Left lung (tissue), 10 donors: ENCODE measurements around the gene KCNC4. TPM values are rescaled to one million over a fixed set of nuclear protein-coding genes. Genes with fewer than 3 reads are reported as not detected.
A peak's percentile ranks its signal among the peaks of the same experiment; 100 is the strongest.

ENCODE experiments used
- ATAC-seq: fragments of 200-7000 bp; cut with Tn5 transposase; one replicate; pipeline ENCODE4 v1.9.1; 2020; ENCODE audit warnings: moderate library complexity
- DNase-seq, 4 donors: peaks; one replicate each; pipeline ENCODE4 v3.0.0-alpha.2; 2013 to 2020
- H3K27ac ChIP-seq, 2 donors: fragments of 200-600 bp; sonication (generic) in 1 of 2; one replicate each; pipeline versions ENCODE4 v1.5.0 to v1.8.0; 2020 to 2021
- H3K27me3 ChIP-seq, 2 donors: fragments of 200-600 bp; sonication (generic) in 1 of 2; one replicate each; pipeline versions ENCODE4 v1.5.0 to v1.8.0; 2020 to 2021
- H3K36me3 ChIP-seq, 2 donors: fragments of 200-600 bp; sonication (generic) in 1 of 2; one replicate each; pipeline versions ENCODE4 v1.5.0 to v1.8.0; 2020 to 2021
- H3K4me1 ChIP-seq, 2 donors: fragments of 200-600 bp; one replicate each; pipeline ENCODE4 v1.8.0; 2021
- H3K4me3 ChIP-seq, 2 donors: fragments of 200-600 bp; sonication (generic) in 1 of 2; one replicate each; pipeline versions ENCODE4 v1.5.0 to v1.8.0; 2020 to 2021; ENCODE audit warnings: mild to moderate bottlenecking in 1 of 2
- H3K9me3 ChIP-seq, 2 donors: fragments of 200-600 bp; sonication (generic) in 1 of 2; one replicate each; pipeline versions ENCODE4 v1.5.0 to v1.8.0; 2020 to 2021
- CTCF ChIP-seq, 2 donors: fragments of 200-600 bp; sonication (generic) in 1 of 2; IDR thresholded peaks; one replicate each; pipeline versions ENCODE4 v1.5.0 to v1.8.0; 2021; ENCODE audit warnings: antibody characterized with exemption in 2 of 2
- intact Hi-C, 2 donors: fragments of 100-400 bp; cut with DNase I; formaldehyde crosslinking; loops; one replicate each; pipeline versions ENCODE4 v1.11.2 to v1.14.2; 2022
- polyA plus RNA-seq, 6 donors: library from polyadenylated mRNA; unstranded; fragments of 120-200 nt; gene quantifications; one replicate each; pipeline ENCODE4 v1.2.1, GENCODE V29; 2013; ENCODE audit not compliant: insufficient read length in 6 of 6
- total RNA-seq, 2 donors: library from RNA; stranded (reverse); fragmentation: NEBNext Ultra II Directional; extraction: Animal tissue kit (Norgen Biotek cat#: 25700); gene quantifications; one replicate each; pipeline ENCODE4 v1.2.1, GENCODE V29; 2021
- donor health status: DM: no; HTN: yes; CAD: no.
- donor health status: DM: no; HTN: no; CAD: no.

KCNC4 gene
- total and polyA plus RNA-seq, 8 donors: 7.7 to 16.3 (median 9.7) TPM

- ATAC-seq (no peak), DNase-seq (no peak)
- no peak overlapping the region for H3K4me3 ChIP-seq
- no peak for TF ChIP-seq CTCF (IDR thresholded peaks at IDR 0.05)
- peaks cover 0 to 35% of the 10 kb centered on the region in 2 donors for H3K27me3 ChIP-seq
- no peaks in the 10 kb centered on the region for H3K4me1 ChIP-seq
- H3K9me3 ChIP-seq: no peaks in the 10 kb centered on the region
- no peak overlapping the region for H3K27ac ChIP-seq
- intact Hi-C loops: no loop called here
- H3K36me3 ChIP-seq: no peaks in the 10 kb centered on the region
Observed at GRCh38 chr1:110188035-110188618, 22.0 kb upstream of the KCNC4 start.

GRCh38 chr1:110189181-110189580 is 20.9 kb upstream of the KCNC4 start:
- Histone ChIP-seq H3K4me1 (no peaks in the 10 kb centered on the region), H3K9me3 (no peaks in the 10 kb centered on the region), H3K36me3 (no peaks in the 10 kb centered on the region), H3K27ac (no peak overlapping the region), H3K27me3 (peaks cover 0 to 26% of the 10 kb centered on the region in 2 donors), H3K4me3 (no peak overlapping the region)
- no peak for TF ChIP-seq CTCF (IDR thresholded peaks at IDR 0.05)
- DNase-seq: no peak
- no peak for ATAC-seq
- intact Hi-C loops: no loop called here

- Histone ChIP-seq H3K27ac (no peak overlapping the region), H3K9me3 (no peaks in the 10 kb centered on the region), H3K4me3 (no peak overlapping the region), H3K4me1 (no peaks in the 10 kb centered on the region), H3K27me3 (peaks cover 0 to 14% of the 10 kb centered on the region in 2 donors), H3K36me3 (no peaks in the 10 kb centered on the region)
- DNase-seq (peak in 1 of 4 donors; percentile 24), ATAC-seq (no peak)
- intact Hi-C loops: no loop called here
- no peak for TF ChIP-seq CTCF (IDR thresholded peaks at IDR 0.05)
Observed at GRCh38 chr1:110190282-110190929, 19.7 kb upstream of the KCNC4 start.

GRCh38 chr1:110192541-110192940 is 17.6 kb upstream of the KCNC4 start:
- H3K36me3 ChIP-seq: no peaks in the 10 kb centered on the region
- ATAC-seq: no peak
- peaks cover 0 to 10% of the 10 kb centered on the region in 2 donors for H3K27me3 ChIP-seq
- no peak overlapping the region for H3K27ac ChIP-seq
- no peak for TF ChIP-seq CTCF (IDR thresholded peaks at IDR 0.05)
- no peak overlapping the region for H3K4me3 ChIP-seq
- no peaks in the 10 kb centered on the region for H3K4me1 ChIP-seq
- no peaks in the 10 kb centered on the region for H3K9me3 ChIP-seq
- DNase-seq: no peak
- intact Hi-C loops: no loop called here

GRCh38 chr1:110195196-110195595 is 14.9 kb upstream of the KCNC4 start:
- Histone ChIP-seq H3K36me3 (no peaks in the 10 kb centered on the region), H3K27me3 (no peaks in the 10 kb centered on the region), H3K27ac (no peak overlapping the region), H3K4me1 (no peaks in the 10 kb centered on the region), H3K9me3 (no peaks in the 10 kb centered on the region), H3K4me3 (no peak overlapping the region)
- intact Hi-C loops: loop anchor here in 1 of 2 donors (5.0 kb wide), 1 partner anchor 267 kb away; no protein-coding TSS in a partner anchor
- ATAC-seq: no peak
- no peak for DNase-seq
- no peak for TF ChIP-seq CTCF (IDR thresholded peaks at IDR 0.05)
